Mesothelial cell of epicardium (in vitro differentiated cells): ENCODE data around the gene TPCN1. TPM values are rescaled to one million over a fixed set of nuclear protein-coding genes. Genes with fewer than 3 reads are reported as not detected.

ENCODE experiments used
- DNase-seq, 2 experiments: peaks; one replicate each; pipeline ENCODE4 v3.0.0; 2021; ENCODE audit warnings: low spot score in 2 of 2; ENCODE audit not compliant: unreplicated experiment in 2 of 2
- H3K27ac Mint-ChIP-seq: 2 replicates; pipeline ENCODE4 v1.8.0; 2021; ENCODE audit warnings: mixed read lengths
- H3K27me3 Mint-ChIP-seq: 2 replicates; pipeline ENCODE4 v1.8.0; 2021; ENCODE audit warnings: low read depth, mixed read lengths
- H3K36me3 Mint-ChIP-seq: 2 replicates; pipeline ENCODE4 v1.8.0; 2021; ENCODE audit warnings: mixed read lengths
- H3K4me1 Mint-ChIP-seq: 2 replicates; pipeline ENCODE4 v1.8.0; 2021; ENCODE audit warnings: mixed read lengths
- H3K4me3 Mint-ChIP-seq: 2 replicates; pipeline ENCODE4 v1.8.0; 2021; ENCODE audit warnings: mild to moderate bottlenecking, moderate library complexity, mixed read lengths
- H3K9me3 Mint-ChIP-seq: 2 replicates; pipeline ENCODE4 v1.8.0; 2021; ENCODE audit warnings: mixed read lengths
- CTCF ChIP-seq: fragments of 200-600 bp; sonication (generic); IDR thresholded peaks from one replicate; pipeline ENCODE4 v1.5.0; 2021; ENCODE audit warnings: antibody characterized with exemption; ENCODE audit not compliant: unreplicated experiment
- total RNA-seq: library from RNA; stranded (reverse); gene quantifications from 3 replicates; pipeline ENCODE4 v1.2.1, GENCODE V29; 2021

The TPCN1 gene
- total RNA-seq, 1 donor from 2014 or later, result 40.0 TPM

DNA sequence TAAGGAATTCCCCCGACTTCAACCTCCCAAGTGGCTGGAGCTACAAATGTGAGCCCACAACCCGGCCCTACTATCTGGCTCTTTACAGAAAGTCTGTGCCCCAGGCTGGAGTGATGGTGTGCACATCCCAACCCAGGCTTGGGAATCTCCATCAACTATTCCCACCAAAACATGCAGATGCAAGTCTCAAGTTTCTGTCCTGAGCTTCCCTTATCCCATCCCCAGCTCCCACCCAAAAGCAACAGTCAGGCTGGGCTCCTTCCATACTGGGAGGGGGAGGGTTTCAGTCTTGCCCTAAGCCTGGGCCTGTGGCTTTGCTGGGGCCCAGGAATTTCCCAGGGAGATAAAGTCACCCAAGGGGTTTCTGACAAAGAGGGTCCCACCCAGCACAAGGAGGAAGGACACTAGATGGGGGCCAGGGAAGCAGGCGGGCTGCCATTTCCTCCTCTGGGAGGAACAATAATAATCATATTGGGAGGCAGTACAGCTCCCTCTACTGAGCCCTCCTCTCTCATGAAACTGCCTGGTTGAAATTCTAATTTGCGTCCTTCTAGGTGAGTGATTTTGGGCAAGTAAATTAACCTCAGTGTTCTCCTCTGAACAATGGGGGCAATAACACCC is 105.6 kb downstream of the TPCN1 start:
- Mint-ChIP-seq H3K27me3 (no peaks in the 10 kb centered on the region), H3K9me3 (peaks cover 5% of the 10 kb centered on the region), H3K36me3 (peaks cover 25% of the 10 kb centered on the region), H3K27ac (peak overlapping the region; percentile 69), H3K4me1 (peaks cover 3% of the 10 kb centered on the region), H3K4me3 (no peak overlapping the region)
- DNase-seq, result no peak
- no peak for TF ChIP-seq CTCF

GRCh38 chr12:113328368-113328889 is 107.2 kb downstream of the TPCN1 start:
- no peak for DNase-seq
- H3K9me3 Mint-ChIP-seq, result no peaks in the 10 kb centered on the region
- no peak overlapping the region for H3K4me3 Mint-ChIP-seq
- peaks cover 3% of the 10 kb centered on the region for H3K4me1 Mint-ChIP-seq
- no peaks in the 10 kb centered on the region for H3K27me3 Mint-ChIP-seq
- H3K36me3 Mint-ChIP-seq, result peaks cover 25% of the 10 kb centered on the region
- no peak for TF ChIP-seq CTCF
- H3K27ac Mint-ChIP-seq, result no peak overlapping the region

DNA sequence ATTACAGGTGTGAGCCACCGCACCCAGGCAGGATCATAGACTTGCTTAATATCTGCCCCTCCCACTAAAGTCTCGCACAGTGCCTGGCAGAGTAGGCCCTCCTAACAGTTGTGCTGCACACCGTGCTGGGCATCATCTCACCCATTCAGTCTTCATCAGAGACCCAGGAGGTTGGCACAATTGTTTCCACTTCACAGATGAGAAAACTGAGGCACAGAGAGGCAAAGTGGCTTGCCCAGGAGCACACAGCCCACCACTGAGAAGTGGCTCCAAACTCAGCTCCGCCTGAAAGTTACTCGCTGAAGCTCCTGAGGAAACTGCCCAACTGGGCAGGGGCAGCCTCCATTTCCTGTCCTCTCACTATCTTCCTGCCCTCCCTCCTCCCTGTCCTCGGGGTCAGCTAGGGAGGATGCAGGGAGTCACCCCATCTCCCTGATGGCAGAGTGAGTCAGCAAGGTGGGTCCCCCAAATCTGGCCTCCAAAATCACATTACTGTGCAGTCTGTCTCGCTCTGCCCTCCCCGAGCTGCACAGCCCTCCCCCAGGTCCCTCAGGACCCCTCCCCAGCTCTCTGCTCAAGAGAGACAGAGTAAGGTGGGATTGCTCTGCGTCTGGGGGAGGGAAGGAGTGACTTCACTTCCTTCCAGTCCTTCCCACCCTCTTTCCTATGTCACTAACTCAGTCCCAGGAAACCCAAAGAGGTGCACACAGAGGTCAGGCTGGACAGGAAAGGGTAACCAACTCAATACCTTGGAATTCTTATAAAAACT is 107.9 kb downstream of the TPCN1 start:
- Mint-ChIP-seq H3K27me3 (no peaks in the 10 kb centered on the region), H3K4me3 (no peak overlapping the region), H3K36me3 (peaks cover 25% of the 10 kb centered on the region), H3K27ac (no peak overlapping the region), H3K4me1 (peaks cover 7% of the 10 kb centered on the region), H3K9me3 (no peaks in the 10 kb centered on the region)
- DNase-seq, result no peak
- TF ChIP-seq CTCF, result no peak

DNA sequence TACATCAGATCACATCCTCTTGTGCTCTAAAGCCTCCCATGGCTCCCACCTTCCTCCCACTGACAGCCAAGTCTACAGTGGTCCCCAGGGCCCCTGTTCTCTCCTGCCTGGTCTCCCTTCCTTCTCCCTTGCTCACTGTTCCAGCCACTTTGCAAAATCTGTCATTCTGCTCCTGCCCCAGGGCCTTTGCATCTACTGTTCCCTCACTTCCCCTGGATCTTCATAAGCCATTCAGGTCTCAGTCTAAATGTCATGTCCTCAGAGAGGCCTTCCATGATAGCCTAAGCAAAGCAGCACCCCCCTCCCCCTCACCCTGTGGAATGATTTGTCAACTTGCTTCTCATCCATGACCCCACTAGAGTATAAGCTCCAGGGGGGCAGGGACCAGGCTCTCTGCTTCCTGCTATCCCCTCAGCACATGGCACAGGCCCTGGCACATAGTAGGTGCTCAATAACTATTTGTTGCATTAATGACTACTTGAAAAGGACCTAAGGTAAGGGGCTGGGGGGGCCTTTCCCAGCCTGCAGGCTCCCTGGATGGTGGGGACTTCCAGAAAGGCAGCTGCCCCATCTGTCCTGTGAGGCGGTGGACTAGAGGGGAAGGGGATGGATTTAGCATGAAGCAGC is 108.6 kb downstream of the TPCN1 start:
- no peak overlapping the region for H3K27ac Mint-ChIP-seq
- no peaks in the 10 kb centered on the region for H3K9me3 Mint-ChIP-seq
- DNase-seq, result no peak
- no peak overlapping the region for H3K4me3 Mint-ChIP-seq
- H3K36me3 Mint-ChIP-seq, result peaks cover 25% of the 10 kb centered on the region
- peaks cover 11% of the 10 kb centered on the region for H3K4me1 Mint-ChIP-seq
- TF ChIP-seq CTCF, result no peak
- H3K27me3 Mint-ChIP-seq, result peaks cover 1% of the 10 kb centered on the region

- peaks cover 1% of the 10 kb centered on the region for H3K27me3 Mint-ChIP-seq
- DNase-seq, result no peak
- H3K4me3 Mint-ChIP-seq, result no peak overlapping the region
- peaks cover 11% of the 10 kb centered on the region for H3K4me1 Mint-ChIP-seq
- H3K27ac Mint-ChIP-seq, result no peak overlapping the region
- no peaks in the 10 kb centered on the region for H3K9me3 Mint-ChIP-seq
- TF ChIP-seq CTCF, result no peak
- H3K36me3 Mint-ChIP-seq, result peaks cover 23% of the 10 kb centered on the region
Observed at GRCh38 chr12:113330505-113330904, 109.2 kb downstream of the TPCN1 start.
